Adipocyte (in vitro differentiated cells): ENCODE results near the gene CCDC178.

ENCODE experiments used
- DNase-seq: peaks from one replicate; pipeline ENCODE4 v3.0.0-alpha.2; 2015; ENCODE audit warnings: low read depth
- H3K27me3 ChIP-seq: replicated peaks from 2 replicates; pipeline ENCODE4 v1.7.0; 2013; ENCODE audit warnings: mild to moderate bottlenecking, low read length, moderate library complexity; ENCODE audit not compliant: control insufficient read depth, insufficient read depth
- H3K36me3 ChIP-seq: 2 replicates; pipeline ENCODE4 v1.7.0; 2013; ENCODE audit warnings: low read length, mild to moderate bottlenecking, moderate library complexity; ENCODE audit not compliant: control insufficient read depth, insufficient read depth, severe bottlenecking
- H3K4me1 ChIP-seq: 2 replicates; pipeline ENCODE4 v1.7.0; 2013; ENCODE audit warnings: mild to moderate bottlenecking, low read length, moderate library complexity; ENCODE audit not compliant: control insufficient read depth, insufficient read depth
- H3K4me3 ChIP-seq: 2 replicates; pipeline ENCODE4 v1.7.0; 2013; ENCODE audit warnings: mild to moderate bottlenecking, low read length, moderate library complexity
- H3K9ac ChIP-seq: 2 replicates; pipeline ENCODE4 v1.7.0; 2013; ENCODE audit warnings: mild to moderate bottlenecking, low read length, moderate library complexity
- H3K9me3 ChIP-seq: 2 replicates; pipeline ENCODE4 v1.7.0; 2013; ENCODE audit warnings: mild to moderate bottlenecking, low read length, moderate library complexity; ENCODE audit not compliant: control insufficient read depth

CCDC178 gene

GRCh38 chr18:33123862-33124518, 316.5 kb downstream of the CCDC178 start:
- Histone ChIP-seq H3K36me3 (no peaks in the 10 kb centered on the region), H3K9ac (no peak overlapping the region), H3K27me3 (no peaks in the 10 kb centered on the region), H3K4me1 (no peaks in the 10 kb centered on the region), H3K4me3 (no peak overlapping the region), H3K9me3 (no peaks in the 10 kb centered on the region)
- no peak for DNase-seq

GRCh38 chr18:33116376-33116775, 324.1 kb downstream of the CCDC178 start:
- Histone ChIP-seq H3K4me3 (no peak overlapping the region), H3K27me3 (no peaks in the 10 kb centered on the region), H3K9ac (no peak overlapping the region), H3K4me1 (no peaks in the 10 kb centered on the region), H3K9me3 (no peaks in the 10 kb centered on the region), H3K36me3 (no peaks in the 10 kb centered on the region)
- DNase-seq: no peak

GRCh38 chr18:33115917-33116316, 324.6 kb downstream of the CCDC178 start:
- H3K36me3 ChIP-seq: no peaks in the 10 kb centered on the region
- no peaks in the 10 kb centered on the region for H3K4me1 ChIP-seq
- H3K9ac ChIP-seq: no peak overlapping the region
- H3K9me3 ChIP-seq: no peaks in the 10 kb centered on the region
- no peaks in the 10 kb centered on the region for H3K27me3 ChIP-seq
- DNase-seq: no peak
- H3K4me3 ChIP-seq: no peak overlapping the region

- no peaks in the 10 kb centered on the region for H3K27me3 ChIP-seq
- H3K9me3 ChIP-seq: no peaks in the 10 kb centered on the region
- H3K9ac ChIP-seq: no peak overlapping the region
- no peaks in the 10 kb centered on the region for H3K36me3 ChIP-seq
- no peak overlapping the region for H3K4me3 ChIP-seq
- DNase-seq: no peak
- no peaks in the 10 kb centered on the region for H3K4me1 ChIP-seq
These were observed 325.0 kb downstream of the CCDC178 start for GRCh38 chr18:33115476-33115875.

GRCh38 chr18:33114749-33115148, 325.8 kb downstream of the CCDC178 start:
- no peak for DNase-seq
- H3K9ac ChIP-seq: no peak overlapping the region
- no peaks in the 10 kb centered on the region for H3K36me3 ChIP-seq
- H3K4me3 ChIP-seq: no peak overlapping the region
- no peaks in the 10 kb centered on the region for H3K4me1 ChIP-seq
- no peaks in the 10 kb centered on the region for H3K27me3 ChIP-seq
- no peaks in the 10 kb centered on the region for H3K9me3 ChIP-seq

- no peaks in the 10 kb centered on the region for H3K36me3 ChIP-seq
- DNase-seq: no peak
- no peak overlapping the region for H3K9ac ChIP-seq
- no peak overlapping the region for H3K4me3 ChIP-seq
- no peaks in the 10 kb centered on the region for H3K4me1 ChIP-seq
- no peaks in the 10 kb centered on the region for H3K9me3 ChIP-seq
- H3K27me3 ChIP-seq: no peaks in the 10 kb centered on the region
These were observed 327.1 kb downstream of the CCDC178 start for GRCh38 chr18:33113416-33113815.

GRCh38 chr18:33107511-33107910, 333.0 kb downstream of the CCDC178 start:
- Histone ChIP-seq H3K4me1 (no peaks in the 10 kb centered on the region), H3K9me3 (no peaks in the 10 kb centered on the region)

GRCh38 chr18:33101316-33101715, 339.2 kb downstream of the CCDC178 start:
- DNase-seq: no peak
- H3K9me3 ChIP-seq: no peaks in the 10 kb centered on the region
- no peak overlapping the region for H3K4me3 ChIP-seq
- peaks cover 3% of the 10 kb centered on the region for H3K27me3 ChIP-seq
- no peaks in the 10 kb centered on the region for H3K36me3 ChIP-seq
- H3K9ac ChIP-seq: no peak overlapping the region
- H3K4me1 ChIP-seq: no peaks in the 10 kb centered on the region

More at GRCh38 chr18:33107511-33107910, 333.0 kb downstream of the CCDC178 start:
- H3K27me3 ChIP-seq: no peaks in the 10 kb centered on the region
- H3K4me3 ChIP-seq: no peak overlapping the region
- H3K9ac ChIP-seq: no peak overlapping the region
- H3K36me3 ChIP-seq: no peaks in the 10 kb centered on the region
- no peak for DNase-seq

- Histone ChIP-seq H3K9me3 (no peaks in the 10 kb centered on the region), H3K27me3 (peaks cover 3% of the 10 kb centered on the region), H3K36me3 (no peaks in the 10 kb centered on the region), H3K4me1 (no peaks in the 10 kb centered on the region), H3K9ac (no peak overlapping the region), H3K4me3 (no peak overlapping the region)
- DNase-seq: no peak
These were observed 340.9 kb downstream of the CCDC178 start for GRCh38 chr18:33099626-33100025.

GRCh38 chr18:33097126-33097525, 343.4 kb downstream of the CCDC178 start:
- DNase-seq: no peak
- Histone ChIP-seq H3K4me3 (no peak overlapping the region), H3K36me3 (no peaks in the 10 kb centered on the region), H3K4me1 (no peaks in the 10 kb centered on the region), H3K27me3 (peaks cover 3% of the 10 kb centered on the region), H3K9me3 (no peaks in the 10 kb centered on the region), H3K9ac (no peak overlapping the region)

GRCh38 chr18:33090461-33090860, 350.1 kb downstream of the CCDC178 start:
- no peaks in the 10 kb centered on the region for H3K27me3 ChIP-seq
- H3K4me1 ChIP-seq: no peaks in the 10 kb centered on the region
- no peaks in the 10 kb centered on the region for H3K9me3 ChIP-seq
- no peak overlapping the region for H3K4me3 ChIP-seq
- no peak for DNase-seq
- no peak overlapping the region for H3K9ac ChIP-seq
- H3K36me3 ChIP-seq: no peaks in the 10 kb centered on the region

- Histone ChIP-seq H3K4me3 (no peak overlapping the region), H3K9ac (no peak overlapping the region), H3K4me1 (no peaks in the 10 kb centered on the region), H3K9me3 (no peaks in the 10 kb centered on the region), H3K36me3 (no peaks in the 10 kb centered on the region), H3K27me3 (peaks cover 6% of the 10 kb centered on the region)
- no peak for DNase-seq
These were observed 363.9 kb downstream of the CCDC178 start for GRCh38 chr18:33076601-33077000.
